Measurements from ENCODE around the gene PTCH1.

DNA sequence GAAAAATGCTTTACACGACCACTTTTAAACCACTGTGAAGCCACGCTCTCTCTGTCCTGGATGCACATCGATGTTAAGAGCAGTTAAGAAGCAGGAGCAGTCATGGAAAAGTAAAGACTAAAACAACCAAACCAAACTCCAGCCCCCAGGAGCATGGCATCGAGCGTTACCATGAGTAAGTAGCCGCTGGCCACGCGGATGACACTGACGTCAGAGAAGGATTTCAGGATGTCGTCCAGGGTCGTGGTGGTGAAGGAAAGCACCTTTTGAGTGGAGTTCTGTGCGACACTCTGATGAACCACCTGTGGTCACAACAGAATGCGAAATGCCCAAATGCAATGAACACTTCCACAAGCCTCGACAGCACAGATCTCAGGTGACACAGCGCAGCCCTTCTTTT lies 38.9 kb downstream of the PTCH1 start:
- TF ChIP-seq CTCF (IDR thresholded peaks at IDR 0.05) (no peak), POLR2A (IDR thresholded peaks at IDR 0.05) (no peak), POLR2AphosphoS5 (IDR thresholded peaks at IDR 0.05) (no peak)

All from prostate gland (tissue), 2 donors.